HCT116 (cell line): ENCODE data around the gene TMEM132C. TPM values are rescaled to one million over a fixed set of nuclear protein-coding genes. Genes with fewer than 3 reads are reported as not detected.

Experiments
- ATAC-seq: fragments of 200-7000 bp; cut with Tn5 transposase; 2 replicates; pipeline ENCODE4 v1.9.1; 2020; ENCODE audit warnings: mild to moderate bottlenecking, moderate library complexity
- BruUV-seq: library from RNA; stranded (reverse); fragments of 400-500 nt; replicated peaks from 2 replicates; lab custom pipeline; 2021; lab: Mats Ljungman, UMichigan
- CTCF ChIA-PET: fragments of 300-600 bp; sonication (Branson Sonifier 250); formaldehyde crosslinking; loops from one replicate; lab custom pipeline; 2021; ENCODE audit warnings: antibody characterized with exemption; lab: Charles Lee
- POLR2A ChIA-PET: fragments of 300-600, 350-600 bp; sonication (Branson Sonifier 250); formaldehyde crosslinking; loops from one replicate; lab custom pipeline; 2021; ENCODE audit warnings: antibody characterized with exemption; lab: Charles Lee
- RAD21 ChIA-PET, 2 experiments: fragments of 300-600 bp; sonication (Branson Sonifier 250); formaldehyde crosslinking; loops; one replicate each; lab custom pipeline; 2023; ENCODE audit warnings: low total read pairs in 2 of 2; ENCODE audit not compliant: uncharacterized antibody in 2 of 2, unreplicated experiment in 2 of 2, low non-redundant PET in 1 of 2; lab: Charles Lee
- DNase-seq: peaks from one replicate; pipeline ENCODE4 v3.0.0-alpha.2; 2010; ENCODE audit warnings: low read depth, low spot score
- H2AFZ ChIP-seq: fragments of 200-600 bp; shearing (Covaris generic), sonication (generic); 2 replicates; pipeline ENCODE4 v1.6.1; 2017; ENCODE audit warnings: low read depth, mixed run types, mixed read lengths, antibody characterized with exemption, low read length; ENCODE audit not compliant: poor library complexity, severe bottlenecking
- H3K27ac ChIP-seq: 2 replicates; pipeline ENCODE4 v1.5.1; 2012; ENCODE audit warnings: low read depth, low read length
- H3K27me3 ChIP-seq: fragments of 200-600 bp; sonication (generic); 2 replicates; pipeline ENCODE4 v1.6.1; 2016; ENCODE audit warnings: mixed run types, low read length, mixed read lengths; ENCODE audit not compliant: insufficient read depth
- H3K36me3 ChIP-seq, 2 experiments: fragments of 200-500 bp in 1 of 2; fragments of 200-600 bp in 1 of 2; sonication (Bioruptor generic) in 1 of 2; sonication (generic) in 1 of 2; 2 replicates each; pipeline versions ENCODE4 v1.5.1 to v1.6.1; 2014 to 2016; ENCODE audit warnings: low read length in 2 of 2, inconsistent platforms in 1 of 2, mixed read lengths in 1 of 2, mixed run types in 1 of 2; ENCODE audit not compliant: insufficient read depth in 2 of 2, control insufficient read depth in 1 of 2
- H3K4me1 ChIP-seq, 2 experiments: fragments of 200-600 bp in 1 of 2; sonication (generic) in 1 of 2; 2 replicates each; pipeline versions ENCODE4 v1.5.1 to v1.6.1; 2012 to 2017; ENCODE audit warnings: low read length in 2 of 2, inconsistent platforms in 1 of 2, mild to moderate bottlenecking in 1 of 2, mixed read lengths in 1 of 2, mixed run types in 1 of 2, moderate library complexity in 1 of 2; ENCODE audit not compliant: insufficient read depth in 2 of 2, control insufficient read depth in 1 of 2
- H3K4me2 ChIP-seq: fragments of 200-600 bp; sonication (generic); 2 replicates; pipeline ENCODE4 v1.6.1; 2017; ENCODE audit warnings: mixed run types, low read length, mixed read lengths
- H3K4me3 ChIP-seq, 2 experiments: fragments of 200-600 bp in 1 of 2; sonication (generic) in 1 of 2; replicated peaks in 1 of 2; 2 replicates each; pipeline ENCODE4 v1.5.1; 2011 to 2016; ENCODE audit warnings: low read length in 2 of 2, control low read depth in 1 of 2, low read depth in 1 of 2, mild to moderate bottlenecking in 1 of 2, mixed read lengths in 1 of 2, mixed run types in 1 of 2
- H3K79me2 ChIP-seq: fragments of 200-600 bp; sonication (generic); 2 replicates; pipeline ENCODE4 v1.6.1; 2017; ENCODE audit warnings: mild to moderate bottlenecking, mixed run types, low read length, moderate library complexity, mixed read lengths; ENCODE audit not compliant: insufficient read depth
- H3K9ac ChIP-seq: fragments of 200-600 bp; sonication (generic); 2 replicates; pipeline ENCODE4 v1.6.1; 2016; ENCODE audit warnings: low read length, mixed read lengths
- H3K9me2 ChIP-seq: fragments of 200-600 bp; sonication (generic), shearing (Covaris generic); 2 replicates; pipeline ENCODE4 v1.6.1; 2017; ENCODE audit warnings: mixed run types, mild to moderate bottlenecking, moderate library complexity; ENCODE audit not compliant: insufficient read depth
- H3K9me3 ChIP-seq, 2 experiments: fragments of 200-500 bp in 1 of 2; fragments of 200-600 bp in 1 of 2; sonication (Bioruptor generic) in 1 of 2; sonication (generic) in 1 of 2; 2 replicates each; pipeline ENCODE4 v1.6.1; 2014 to 2017; ENCODE audit warnings: low read length in 2 of 2, mixed read lengths in 2 of 2, inconsistent platforms in 1 of 2, low read depth in 1 of 2, mild to moderate bottlenecking in 1 of 2, mixed run types in 1 of 2, moderate library complexity in 1 of 2; ENCODE audit not compliant: control insufficient read depth in 1 of 2, insufficient read depth in 1 of 2
- H4K20me1 ChIP-seq: fragments of 200-600 bp; sonication (generic), shearing (Covaris generic); 2 replicates; pipeline ENCODE4 v1.6.1; 2017; ENCODE audit warnings: mixed run types, mild to moderate bottlenecking, moderate library complexity; ENCODE audit not compliant: insufficient read depth
- CBX3 ChIP-seq: IDR thresholded peaks from 2 replicates; pipeline ENCODE4 v1.6.1; 2012; ENCODE audit warnings: low read depth
- CEBPB ChIP-seq: IDR thresholded peaks from 2 replicates; pipeline ENCODE4 v1.6.1; 2012; ENCODE audit warnings: low read depth
- JUND ChIP-seq: IDR thresholded peaks from 2 replicates; pipeline ENCODE4 v1.6.1; 2012
- POLR2A ChIP-seq: IDR thresholded peaks from 2 replicates; pipeline ENCODE4 v1.7.0; 2011; ENCODE audit warnings: borderline replicate concordance; ENCODE audit not compliant: insufficient read depth, insufficient read length; ENCODE audit errors: extremely low read depth
- SRF ChIP-seq: IDR thresholded peaks from 2 replicates; pipeline ENCODE4 v1.6.1; 2012; ENCODE audit warnings: low read depth
- TCF7L2 ChIP-seq: IDR thresholded peaks from 2 replicates; pipeline ENCODE4 v1.7.0; 2011; ENCODE audit warnings: borderline replicate concordance, inconsistent platforms; ENCODE audit not compliant: insufficient read depth, insufficient read length; ENCODE audit errors: extremely low read depth
- ZNF274 ChIP-seq: fragments of 200-500 bp; sonication (Bioruptor generic); IDR thresholded peaks from 2 replicates; pipeline ENCODE4 v1.6.1; 2014; ENCODE audit warnings: mild to moderate bottlenecking, low read depth, low read length, inconsistent platforms
- intact Hi-C: fragments of 100-400 bp; cut with micrococcal nuclease; formaldehyde crosslinking; loops from 2 replicates; pipeline ENCODE4 v1.10.0; 2022
- total RNA-seq: library from RNA; stranded (reverse); gene quantifications from one replicate; pipeline ENCODE4 v1.2.1, GENCODE V29; 2021; ENCODE audit not compliant: unreplicated experiment
- TF ChIP-seq, protein P1 (sequence below): IDR thresholded peaks from 2 replicates; pipeline ENCODE4 v1.6.1; 2012
- TF ChIP-seq, protein P2 (sequence below): IDR thresholded peaks from 2 replicates; pipeline ENCODE4 v1.6.1; 2011; ENCODE audit warnings: mild to moderate bottlenecking, low read length, moderate library complexity; ENCODE audit not compliant: insufficient replicate concordance; ENCODE audit errors: extremely low read depth
- TF ChIP-seq, protein P3 (sequence below), 3 experiments: fragments of 200-600 bp in 1 of 3; sonication (generic) in 1 of 3; IDR thresholded peaks in 2 of 3; conservative IDR thresholded peaks in 1 of 3; 2 replicates each; pipeline ENCODE4 v1.5.1; 2012 to 2017; ENCODE audit warnings: low read depth in 2 of 3, low read length in 2 of 3, antibody characterized with exemption in 1 of 3, borderline replicate concordance in 1 of 3, control low read depth in 1 of 3, mild to moderate bottlenecking in 1 of 3, mixed read lengths in 1 of 3, mixed run types in 1 of 3, moderate library complexity in 1 of 3; ENCODE audit not compliant: insufficient read depth in 1 of 3
- TF ChIP-seq, protein P4 (sequence below): IDR thresholded peaks from 2 replicates; pipeline ENCODE4 v1.6.1; 2012
- TF ChIP-seq, protein P5 (sequence below): IDR thresholded peaks from 2 replicates; pipeline ENCODE4 v1.6.1; 2012; ENCODE audit warnings: low read depth

The TMEM132C gene
- total RNA-seq, 1 experiment from 2014 or later, result not detected

DNA sequence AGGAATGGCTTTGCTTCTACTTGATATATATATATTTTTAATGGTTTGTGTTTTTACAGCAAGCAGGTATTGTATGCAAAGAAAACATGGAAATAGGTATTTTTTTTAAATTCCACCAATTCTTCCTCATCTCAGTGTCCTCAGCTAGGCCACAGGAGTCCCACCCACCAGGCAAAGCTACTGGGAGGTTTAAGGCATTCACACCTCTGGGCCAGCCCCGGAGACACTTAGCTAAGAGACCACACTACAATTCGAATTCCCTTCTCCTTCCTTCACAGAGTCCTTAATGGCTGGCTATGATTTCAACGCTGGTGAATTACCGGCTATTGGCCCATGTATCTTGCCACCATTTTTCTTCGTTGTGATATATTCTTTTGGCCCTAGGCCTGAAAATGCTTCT is 485.4 kb downstream of the TMEM132C start:
- no peaks in the 10 kb centered on the region for H3K4me1 ChIP-seq
- H3K4me2 ChIP-seq, result no peak overlapping the region
- ChIA-PET RAD21 (no interaction called here), POLR2A (no interaction called here), CTCF (no interaction called here)
- no peaks in the 10 kb centered on the region for H3K79me2 ChIP-seq
- ATAC-seq (no peak), DNase-seq (no peak)
- H4K20me1 ChIP-seq, result no peaks in the 10 kb centered on the region
- no peak overlapping the region for H3K27ac ChIP-seq
- intact Hi-C loops, result no loop called here
- H3K9me2 ChIP-seq, result no peaks in the 10 kb centered on the region
- no peaks in the 10 kb centered on the region for H3K36me3 ChIP-seq
- H2AFZ ChIP-seq, result no peak overlapping the region
- peaks cover 4% of the 10 kb centered on the region; the same call in 1 of the 2 replicates for H3K27me3 ChIP-seq
- H3K9me3 ChIP-seq, result no peaks in the 10 kb centered on the region
- H3K4me3 ChIP-seq, result no peak overlapping the region
- TF ChIP-seq SRF, result no peak
- TF ChIP-seq, protein P1, sequence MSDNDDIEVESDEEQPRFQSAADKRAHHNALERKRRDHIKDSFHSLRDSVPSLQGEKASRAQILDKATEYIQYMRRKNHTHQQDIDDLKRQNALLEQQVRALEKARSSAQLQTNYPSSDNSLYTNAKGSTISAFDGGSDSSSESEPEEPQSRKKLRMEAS, result no peak
- no peak for TF ChIP-seq JUND
- TF ChIP-seq, protein P2, sequence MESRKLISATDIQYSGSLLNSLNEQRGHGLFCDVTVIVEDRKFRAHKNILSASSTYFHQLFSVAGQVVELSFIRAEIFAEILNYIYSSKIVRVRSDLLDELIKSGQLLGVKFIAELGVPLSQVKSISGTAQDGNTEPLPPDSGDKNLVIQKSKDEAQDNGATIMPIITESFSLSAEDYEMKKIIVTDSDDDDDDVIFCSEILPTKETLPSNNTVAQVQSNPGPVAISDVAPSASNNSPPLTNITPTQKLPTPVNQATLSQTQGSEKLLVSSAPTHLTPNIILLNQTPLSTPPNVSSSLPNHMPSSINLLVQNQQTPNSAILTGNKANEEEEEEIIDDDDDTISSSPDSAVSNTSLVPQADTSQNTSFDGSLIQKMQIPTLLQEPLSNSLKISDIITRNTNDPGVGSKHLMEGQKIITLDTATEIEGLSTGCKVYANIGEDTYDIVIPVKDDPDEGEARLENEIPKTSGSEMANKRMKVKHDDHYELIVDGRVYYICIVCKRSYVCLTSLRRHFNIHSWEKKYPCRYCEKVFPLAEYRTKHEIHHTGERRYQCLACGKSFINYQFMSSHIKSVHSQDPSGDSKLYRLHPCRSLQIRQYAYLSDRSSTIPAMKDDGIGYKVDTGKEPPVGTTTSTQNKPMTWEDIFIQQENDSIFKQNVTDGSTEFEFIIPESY, result no peak
- no peak for TF ChIP-seq CBX3
- TF ChIP-seq ZNF274, result no peak
- TF ChIP-seq CEBPB, result no peak
- TF ChIP-seq TCF7L2, result no peak
- no peak overlapping the region for H3K9ac ChIP-seq
- BruUV-seq, result no TSS peak

DNA sequence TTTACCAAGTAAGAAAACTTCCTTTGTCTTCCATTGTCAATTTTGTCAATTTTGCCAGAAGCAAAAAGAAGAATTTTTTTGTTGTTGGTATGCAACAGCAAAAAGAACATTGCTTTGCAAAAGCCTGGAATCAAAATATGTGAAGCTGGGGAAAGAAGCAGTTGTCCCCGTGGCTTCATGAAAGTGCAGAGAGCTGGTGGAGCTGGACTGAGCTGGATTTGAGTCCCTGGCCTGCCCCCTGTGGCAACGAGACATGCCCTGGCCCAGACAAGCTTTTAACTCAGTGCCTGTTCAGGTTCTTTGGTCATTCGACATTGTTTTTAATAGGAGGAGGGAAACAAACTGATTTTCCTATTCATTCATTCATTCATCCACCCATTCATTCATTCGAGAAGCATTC is 486.5 kb downstream of the TMEM132C start:
- no peaks in the 10 kb centered on the region for H3K79me2 ChIP-seq
- H3K4me2 ChIP-seq, result no peak overlapping the region
- H3K27ac ChIP-seq, result no peak overlapping the region
- DNase-seq, result no peak
- BruUV-seq, result no TSS peak
- no peak for ATAC-seq
- intact Hi-C loops, result no loop called here
- CTCF ChIA-PET, result no interaction called here
- no peaks in the 10 kb centered on the region for H3K9me2 ChIP-seq
- RAD21 ChIA-PET, result no interaction called here
- H3K27me3 ChIP-seq, result peaks cover 7% of the 10 kb centered on the region; the same call in 1 of the 2 replicates
- H2AFZ ChIP-seq, result no peak overlapping the region
- no peak overlapping the region for H3K9ac ChIP-seq
- no peaks in the 10 kb centered on the region for H3K4me1 ChIP-seq
- POLR2A ChIA-PET, result no interaction called here
- H3K9me3 ChIP-seq, result no peaks in the 10 kb centered on the region
- no peak overlapping the region for H3K4me3 ChIP-seq
- H3K36me3 ChIP-seq, result no peaks in the 10 kb centered on the region
- H4K20me1 ChIP-seq, result no peaks in the 10 kb centered on the region
- TF ChIP-seq, protein P3, sequence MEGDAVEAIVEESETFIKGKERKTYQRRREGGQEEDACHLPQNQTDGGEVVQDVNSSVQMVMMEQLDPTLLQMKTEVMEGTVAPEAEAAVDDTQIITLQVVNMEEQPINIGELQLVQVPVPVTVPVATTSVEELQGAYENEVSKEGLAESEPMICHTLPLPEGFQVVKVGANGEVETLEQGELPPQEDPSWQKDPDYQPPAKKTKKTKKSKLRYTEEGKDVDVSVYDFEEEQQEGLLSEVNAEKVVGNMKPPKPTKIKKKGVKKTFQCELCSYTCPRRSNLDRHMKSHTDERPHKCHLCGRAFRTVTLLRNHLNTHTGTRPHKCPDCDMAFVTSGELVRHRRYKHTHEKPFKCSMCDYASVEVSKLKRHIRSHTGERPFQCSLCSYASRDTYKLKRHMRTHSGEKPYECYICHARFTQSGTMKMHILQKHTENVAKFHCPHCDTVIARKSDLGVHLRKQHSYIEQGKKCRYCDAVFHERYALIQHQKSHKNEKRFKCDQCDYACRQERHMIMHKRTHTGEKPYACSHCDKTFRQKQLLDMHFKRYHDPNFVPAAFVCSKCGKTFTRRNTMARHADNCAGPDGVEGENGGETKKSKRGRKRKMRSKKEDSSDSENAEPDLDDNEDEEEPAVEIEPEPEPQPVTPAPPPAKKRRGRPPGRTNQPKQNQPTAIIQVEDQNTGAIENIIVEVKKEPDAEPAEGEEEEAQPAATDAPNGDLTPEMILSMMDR (IDR thresholded peaks at IDR 0.05 in 2 of 3, conservative IDR thresholded peaks at IDR 0.05 in 1 of 3; ENCODE audit: borderline replicate concordance in 1 of 3, insufficient read depth in 1 of 3, low read depth in 2 of 3, low read length in 2 of 3), result no peak
- TF ChIP-seq POLR2A (no peak), JUND (no peak), CEBPB (no peak)
- TF ChIP-seq, protein P4, sequence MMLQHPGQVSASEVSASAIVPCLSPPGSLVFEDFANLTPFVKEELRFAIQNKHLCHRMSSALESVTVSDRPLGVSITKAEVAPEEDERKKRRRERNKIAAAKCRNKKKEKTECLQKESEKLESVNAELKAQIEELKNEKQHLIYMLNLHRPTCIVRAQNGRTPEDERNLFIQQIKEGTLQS, result no peak
- TF ChIP-seq, protein P1, result no peak
- TF ChIP-seq, protein P5, sequence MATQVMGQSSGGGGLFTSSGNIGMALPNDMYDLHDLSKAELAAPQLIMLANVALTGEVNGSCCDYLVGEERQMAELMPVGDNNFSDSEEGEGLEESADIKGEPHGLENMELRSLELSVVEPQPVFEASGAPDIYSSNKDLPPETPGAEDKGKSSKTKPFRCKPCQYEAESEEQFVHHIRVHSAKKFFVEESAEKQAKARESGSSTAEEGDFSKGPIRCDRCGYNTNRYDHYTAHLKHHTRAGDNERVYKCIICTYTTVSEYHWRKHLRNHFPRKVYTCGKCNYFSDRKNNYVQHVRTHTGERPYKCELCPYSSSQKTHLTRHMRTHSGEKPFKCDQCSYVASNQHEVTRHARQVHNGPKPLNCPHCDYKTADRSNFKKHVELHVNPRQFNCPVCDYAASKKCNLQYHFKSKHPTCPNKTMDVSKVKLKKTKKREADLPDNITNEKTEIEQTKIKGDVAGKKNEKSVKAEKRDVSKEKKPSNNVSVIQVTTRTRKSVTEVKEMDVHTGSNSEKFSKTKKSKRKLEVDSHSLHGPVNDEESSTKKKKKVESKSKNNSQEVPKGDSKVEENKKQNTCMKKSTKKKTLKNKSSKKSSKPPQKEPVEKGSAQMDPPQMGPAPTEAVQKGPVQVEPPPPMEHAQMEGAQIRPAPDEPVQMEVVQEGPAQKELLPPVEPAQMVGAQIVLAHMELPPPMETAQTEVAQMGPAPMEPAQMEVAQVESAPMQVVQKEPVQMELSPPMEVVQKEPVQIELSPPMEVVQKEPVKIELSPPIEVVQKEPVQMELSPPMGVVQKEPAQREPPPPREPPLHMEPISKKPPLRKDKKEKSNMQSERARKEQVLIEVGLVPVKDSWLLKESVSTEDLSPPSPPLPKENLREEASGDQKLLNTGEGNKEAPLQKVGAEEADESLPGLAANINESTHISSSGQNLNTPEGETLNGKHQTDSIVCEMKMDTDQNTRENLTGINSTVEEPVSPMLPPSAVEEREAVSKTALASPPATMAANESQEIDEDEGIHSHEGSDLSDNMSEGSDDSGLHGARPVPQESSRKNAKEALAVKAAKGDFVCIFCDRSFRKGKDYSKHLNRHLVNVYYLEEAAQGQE, result no peak
